Cortex of kidney (tissue), 1 donor: ENCODE data around the gene TBC1D25.

Experiments used
- DNase-seq: peaks from one replicate; lab custom pipeline; 2025; lab: John Stamatoyannopoulos, UW

The TBC1D25 gene, protein sequence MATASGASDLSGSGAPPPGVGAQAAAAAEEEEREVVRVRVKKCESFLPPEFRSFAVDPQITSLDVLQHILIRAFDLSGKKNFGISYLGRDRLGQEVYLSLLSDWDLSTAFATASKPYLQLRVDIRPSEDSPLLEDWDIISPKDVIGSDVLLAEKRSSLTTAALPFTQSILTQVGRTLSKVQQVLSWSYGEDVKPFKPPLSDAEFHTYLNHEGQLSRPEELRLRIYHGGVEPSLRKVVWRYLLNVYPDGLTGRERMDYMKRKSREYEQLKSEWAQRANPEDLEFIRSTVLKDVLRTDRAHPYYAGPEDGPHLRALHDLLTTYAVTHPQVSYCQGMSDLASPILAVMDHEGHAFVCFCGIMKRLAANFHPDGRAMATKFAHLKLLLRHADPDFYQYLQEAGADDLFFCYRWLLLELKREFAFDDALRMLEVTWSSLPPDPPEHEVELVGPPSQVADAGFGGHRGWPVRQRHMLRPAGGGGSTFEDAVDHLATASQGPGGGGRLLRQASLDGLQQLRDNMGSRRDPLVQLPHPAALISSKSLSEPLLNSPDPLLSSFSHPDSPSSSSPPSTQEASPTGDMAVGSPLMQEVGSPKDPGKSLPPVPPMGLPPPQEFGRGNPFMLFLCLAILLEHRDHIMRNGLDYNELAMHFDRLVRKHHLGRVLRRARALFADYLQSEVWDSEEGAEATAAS

DNA sequence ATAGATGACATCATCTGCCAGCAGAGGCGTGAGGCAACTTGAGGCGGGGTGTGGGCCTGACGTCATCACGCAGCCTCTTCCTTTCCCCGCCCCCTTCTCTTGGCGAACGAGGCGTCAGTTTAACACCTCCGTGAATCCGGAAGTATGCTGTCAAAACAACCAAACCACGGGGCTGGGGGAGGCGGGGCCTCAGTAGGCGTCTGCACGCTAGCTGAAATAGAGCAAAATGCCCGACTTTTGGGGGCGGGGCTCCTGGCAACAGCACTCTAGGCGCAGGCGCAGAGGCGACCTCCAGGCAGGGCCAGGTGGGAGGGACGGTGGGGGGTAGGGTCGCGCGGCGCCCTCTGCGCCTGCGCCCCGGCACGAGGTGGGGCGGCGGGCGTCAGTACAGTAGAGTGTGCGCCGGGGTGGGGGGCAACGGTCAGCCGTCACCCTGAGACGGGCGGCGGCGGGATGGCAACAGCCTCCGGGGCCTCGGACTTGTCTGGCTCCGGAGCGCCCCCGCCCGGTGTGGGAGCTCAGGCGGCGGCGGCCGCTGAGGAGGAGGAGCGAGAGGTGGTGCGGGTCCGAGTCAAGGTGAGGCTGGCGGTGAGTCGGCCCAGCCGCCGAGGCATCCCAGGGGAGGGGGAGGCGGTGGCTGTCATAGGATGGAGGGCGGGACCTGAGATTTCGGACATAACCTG, at the start of gene TBC1D25:
Gene TBC1D25, plus strand, starts transcription at position 370 of the 683 bp plus-strand sequence. Its CDS starts 84 bp downstream, at position 454.
- peak; percentile 6 for DNase-seq

DNA sequence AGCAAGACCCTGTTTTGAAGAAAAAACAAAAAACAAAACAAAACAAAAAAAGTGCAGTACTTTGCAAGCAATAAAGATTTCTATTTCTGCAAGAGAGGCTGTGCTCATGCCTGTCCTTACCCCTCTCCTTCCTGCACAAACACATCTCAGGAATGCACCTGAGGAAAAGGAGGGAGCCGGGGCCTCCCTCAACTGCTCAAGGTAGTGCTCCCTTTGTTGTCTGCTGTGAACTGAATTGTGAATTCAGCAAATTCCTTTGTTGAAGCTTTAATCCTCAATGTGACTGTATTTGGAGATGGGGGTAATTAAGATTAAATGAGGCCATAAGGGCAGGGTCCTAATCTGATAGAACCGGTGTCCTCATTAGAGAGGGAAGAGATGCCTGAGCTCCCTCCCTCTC, 49.6 kb upstream of the TBC1D25 start:
- no peak for DNase-seq

DNA sequence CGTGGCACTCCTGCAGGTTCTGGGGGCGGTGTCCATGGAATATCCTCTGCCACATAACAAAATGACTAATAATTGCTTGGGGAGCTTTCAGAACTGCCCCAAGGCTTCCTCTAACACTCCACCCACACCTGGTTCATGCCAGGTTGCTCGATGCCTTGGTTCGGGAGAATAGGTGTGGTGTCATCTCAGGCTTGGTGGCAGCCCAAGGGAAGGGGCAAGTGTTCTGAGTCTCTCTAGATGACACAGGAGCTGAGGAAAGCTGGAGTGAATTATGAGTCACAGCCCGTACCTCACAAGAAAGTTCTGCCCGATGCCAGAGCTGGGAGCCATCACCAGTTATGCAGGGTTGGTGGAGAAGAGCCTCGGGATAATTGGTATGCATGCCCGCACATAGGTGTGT, 48.9 kb upstream of the TBC1D25 start:
- no peak for DNase-seq

DNA sequence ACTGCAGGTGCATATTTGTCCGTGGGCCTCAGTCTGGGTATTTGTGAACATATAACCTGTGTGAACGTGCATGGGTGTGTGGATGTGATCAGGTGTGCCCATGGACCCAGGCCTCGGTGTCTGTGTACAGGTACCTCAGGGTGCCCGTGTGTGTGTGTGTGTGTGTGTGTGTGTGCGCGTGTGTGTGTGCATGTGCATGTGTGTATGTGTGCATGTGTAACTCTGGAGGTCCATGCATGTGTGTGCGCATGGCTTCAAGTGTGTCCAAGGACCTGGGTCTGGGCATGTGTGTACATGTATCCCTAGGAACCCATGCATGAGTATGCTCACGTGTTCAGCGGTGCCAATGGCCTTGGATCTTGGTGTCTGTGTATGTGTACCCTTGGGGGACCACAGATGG, 47.7 kb upstream of the TBC1D25 start:
- DNase-seq: no peak

DNA sequence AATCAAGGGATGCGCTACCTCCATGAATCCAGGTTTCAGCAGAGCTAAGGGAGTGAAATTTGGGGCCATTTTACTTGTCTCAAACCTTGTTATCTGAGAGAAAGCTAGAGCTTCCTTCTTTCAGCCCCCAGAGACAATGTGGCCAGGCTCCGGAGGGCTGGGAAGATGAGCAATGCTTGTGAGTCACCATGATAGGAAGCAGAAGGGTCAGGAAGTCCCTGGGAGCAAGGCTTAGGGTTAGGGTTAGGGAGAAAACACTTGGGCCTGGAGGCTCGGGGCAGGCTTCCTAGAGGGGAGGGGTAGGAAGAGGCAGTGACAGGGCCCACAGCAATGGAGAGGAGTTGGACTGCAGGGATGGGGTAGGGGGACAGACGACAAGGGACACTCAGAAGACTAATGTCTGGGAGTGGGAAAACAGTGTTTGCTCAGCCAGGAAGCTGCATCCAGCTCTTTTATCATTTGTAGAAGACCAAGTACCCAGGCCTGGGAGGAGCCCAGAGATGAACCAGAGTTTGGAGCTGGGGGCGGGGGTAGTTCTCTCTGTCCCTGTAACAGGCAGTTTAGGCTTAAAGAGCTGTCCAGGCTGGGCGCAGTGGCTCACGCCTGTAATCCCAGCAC, 47.1 kb upstream of the TBC1D25 start:
- no peak for DNase-seq

DNA sequence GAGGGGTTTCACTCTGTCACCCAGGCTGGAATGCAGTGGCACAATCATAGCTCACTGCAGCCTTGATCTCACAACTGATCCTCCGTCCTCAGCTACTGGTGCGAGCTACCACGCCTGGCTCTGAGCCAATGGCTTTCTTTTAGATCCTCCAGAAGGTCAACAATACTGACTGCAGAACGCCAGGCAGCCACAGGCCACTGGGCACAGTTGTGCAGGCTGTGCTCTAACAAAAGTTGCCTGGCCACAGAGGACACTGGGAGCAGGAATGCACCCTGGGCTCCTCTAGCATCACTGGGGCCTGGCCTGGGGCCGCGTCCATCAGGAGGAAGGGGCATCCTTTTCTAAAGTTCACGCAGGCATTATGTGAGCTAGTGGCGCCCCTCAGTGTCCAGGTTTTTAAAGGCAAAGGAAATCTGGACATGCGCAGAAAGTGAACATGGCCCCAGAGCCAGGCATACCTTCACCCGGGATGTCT, 45.6 kb upstream of the TBC1D25 start:
- no peak for DNase-seq

DNA sequence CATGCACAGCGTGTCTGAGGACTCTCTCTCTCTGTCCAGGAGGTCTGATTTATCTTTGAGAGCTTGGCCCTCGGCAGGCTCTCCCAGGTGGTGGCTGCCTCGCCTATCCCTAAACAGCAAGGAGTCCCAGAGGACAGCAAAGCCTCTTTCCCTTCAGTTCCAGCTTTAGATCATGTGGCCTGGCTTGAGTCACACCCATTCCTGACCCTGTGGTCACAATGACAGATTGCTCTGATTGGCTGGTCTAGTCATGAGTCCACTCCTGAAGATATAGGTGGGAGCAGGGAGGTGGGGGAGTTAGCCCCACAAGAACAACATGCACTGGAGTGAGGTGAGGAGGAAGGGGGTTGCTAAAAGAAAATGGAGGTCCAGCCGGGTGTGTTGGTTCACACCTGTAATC, 42.9 kb upstream of the TBC1D25 start:
- no peak for DNase-seq

DNA sequence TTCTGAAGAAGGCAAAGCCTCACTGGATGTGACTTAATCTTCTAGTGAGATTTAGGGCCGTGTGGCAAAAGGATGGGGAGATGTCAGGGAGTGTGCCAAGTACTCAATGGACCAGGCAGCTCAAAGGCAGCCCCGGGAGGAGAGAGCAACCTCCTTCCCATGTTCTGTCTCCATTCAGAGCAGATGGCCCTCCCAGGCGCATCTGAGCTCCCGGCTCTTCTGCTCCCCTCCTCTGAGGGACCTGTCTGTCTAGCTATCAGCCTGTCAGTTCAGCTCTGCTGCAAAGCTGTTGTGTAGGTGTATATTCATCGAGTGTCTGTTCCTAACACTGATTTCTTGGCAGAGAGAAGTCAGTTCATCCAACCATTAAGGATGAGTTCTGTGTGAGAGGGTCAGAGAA, 41.6 kb upstream of the TBC1D25 start:
- no peak for DNase-seq

DNA sequence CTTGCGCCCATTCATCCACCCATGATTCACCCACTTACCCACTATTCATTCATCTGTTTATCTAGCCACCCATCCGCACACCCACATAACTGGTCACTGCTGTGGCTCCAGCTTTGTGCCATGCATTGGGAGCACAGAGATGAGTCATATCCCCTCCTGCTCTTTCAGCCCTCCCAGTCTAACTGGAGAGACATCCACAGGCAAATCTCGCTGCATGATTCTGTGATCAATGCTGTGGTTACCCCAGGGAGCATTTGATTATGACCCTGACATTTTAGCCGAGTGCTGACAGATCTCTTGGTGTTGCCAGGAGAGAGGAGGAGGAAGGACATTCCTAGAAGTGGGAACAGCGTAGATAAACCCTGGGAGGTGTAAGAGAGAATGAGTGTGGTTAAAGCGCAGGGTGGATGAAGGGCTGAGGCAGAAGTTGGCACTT, 41.1 kb upstream of the TBC1D25 start:
- no peak for DNase-seq

DNA sequence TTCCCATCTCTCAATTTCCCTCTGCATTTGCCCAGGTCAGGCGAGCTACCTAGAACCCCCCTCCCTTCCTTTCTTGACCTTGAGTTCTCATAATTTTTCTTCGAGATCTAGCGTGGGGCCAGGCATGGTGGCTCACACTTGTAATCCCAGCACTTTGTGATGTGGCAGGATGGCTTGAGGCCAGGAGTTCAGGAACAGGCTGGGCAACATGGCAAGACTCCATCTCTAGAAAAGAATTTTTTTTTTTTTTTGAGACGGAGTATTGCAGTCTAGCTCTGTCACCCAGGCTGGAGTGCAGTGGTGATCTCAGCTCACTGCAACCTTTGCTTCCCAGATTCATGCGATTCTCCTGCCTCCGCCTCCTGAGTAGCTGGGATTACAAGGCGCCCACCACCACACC, 35.3 kb upstream of the TBC1D25 start:
- DNase-seq: no peak

DNA sequence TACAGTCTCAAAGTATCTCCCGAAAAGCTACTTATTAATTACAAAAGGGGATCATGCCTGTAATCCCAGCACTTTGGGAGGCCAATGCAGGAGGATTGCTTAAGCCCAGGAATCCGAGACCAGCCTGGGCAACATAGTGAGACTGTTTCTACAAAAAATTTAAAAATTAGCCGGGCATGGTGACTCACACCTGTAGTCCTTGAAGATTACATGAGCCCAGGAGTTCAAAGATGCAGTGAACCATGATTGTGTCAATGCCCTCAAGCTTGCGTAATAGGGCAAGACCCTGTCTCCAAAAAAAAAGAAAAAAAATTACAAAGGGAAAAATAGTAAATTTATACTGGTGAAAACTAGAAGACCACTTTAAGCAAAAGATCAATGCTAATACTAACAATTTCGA, 34.0 kb upstream of the TBC1D25 start:
- no peak for DNase-seq

DNA sequence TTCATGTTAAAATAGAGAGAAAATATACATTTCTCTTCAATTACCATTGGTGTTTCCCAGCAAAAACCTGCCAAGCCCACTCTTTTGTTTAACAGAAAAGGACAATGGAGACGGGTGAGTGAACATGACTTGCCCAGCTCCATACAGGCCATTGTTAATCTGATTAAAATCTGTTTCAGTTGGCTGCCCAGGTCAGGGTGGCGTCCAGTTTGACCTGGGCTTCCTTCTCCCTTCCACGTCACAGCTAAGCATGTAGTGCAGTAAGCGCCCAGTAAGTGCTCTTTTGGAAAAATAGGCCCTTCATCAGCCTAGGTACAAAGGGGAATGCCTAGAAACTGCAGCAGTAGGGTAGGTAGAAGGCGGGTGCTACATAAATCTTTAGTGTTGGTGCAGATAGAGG, 32.3 kb upstream of the TBC1D25 start:
- no peak for DNase-seq

DNA sequence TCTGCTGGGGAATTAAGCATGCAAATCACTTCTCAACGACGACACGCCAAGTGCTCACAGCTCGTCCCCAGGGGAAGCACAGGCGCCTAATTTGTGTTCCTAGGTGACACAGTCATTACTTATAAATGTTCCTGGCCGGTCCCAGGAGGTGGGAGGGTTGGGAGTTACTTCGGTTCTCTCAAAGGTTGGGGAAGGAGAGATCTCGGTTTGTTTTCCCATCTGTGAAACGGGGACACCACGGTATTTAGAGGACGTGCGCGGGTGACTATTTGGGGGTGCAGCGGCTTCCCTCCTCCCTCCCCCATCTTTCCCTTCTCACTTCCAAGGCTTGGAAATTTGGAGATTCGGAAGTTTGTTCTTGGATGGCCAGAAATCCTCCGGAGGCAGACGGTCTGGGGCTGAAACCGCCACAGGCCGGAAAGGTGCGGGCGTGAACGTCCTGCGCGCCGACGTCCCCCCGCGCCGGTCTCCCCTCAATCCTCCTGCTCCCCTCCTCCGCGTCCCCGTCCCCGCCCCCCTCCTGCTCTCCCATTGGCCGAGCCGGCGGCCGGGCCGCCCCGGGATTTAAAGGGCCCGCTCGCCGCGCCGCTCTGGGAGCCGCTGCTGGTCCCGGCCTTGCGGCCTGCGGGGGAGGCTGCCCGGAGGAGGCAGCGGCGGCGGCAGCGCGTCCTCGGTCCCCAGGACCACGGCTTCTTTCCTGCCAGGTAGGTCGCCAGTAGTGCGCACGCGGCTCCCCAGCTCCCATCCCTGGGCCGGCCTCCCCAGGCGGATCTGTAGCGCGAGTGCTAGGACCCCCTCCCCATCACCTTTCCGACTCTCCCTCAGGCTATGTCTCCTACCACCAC, 30.9 kb upstream of the TBC1D25 start, which contains the start of gene PORCN:
Gene PORCN, plus strand, starts transcription at position 593 of the 845 bp plus-strand sequence. CDS start 829 bp downstream, outside the sequence.
- DNase-seq: no peak

DNA sequence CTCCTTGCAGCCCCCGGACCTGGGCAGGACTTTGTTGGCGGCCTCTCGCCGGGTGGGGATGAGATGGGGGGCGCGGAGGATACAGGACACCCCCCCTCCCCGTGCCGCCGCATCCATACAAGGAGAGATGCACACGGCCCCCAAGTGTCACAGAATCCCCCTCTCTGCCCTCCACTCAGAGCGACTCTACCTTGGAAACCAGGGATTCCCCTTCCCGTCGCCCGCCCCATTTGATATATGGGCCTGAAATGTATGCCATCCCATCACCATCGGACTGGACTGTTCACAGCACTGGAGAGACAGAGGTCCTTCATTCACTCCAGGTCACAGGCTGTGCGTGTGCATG, 30.3 kb upstream of the TBC1D25 start:
- DNase-seq: no peak

DNA sequence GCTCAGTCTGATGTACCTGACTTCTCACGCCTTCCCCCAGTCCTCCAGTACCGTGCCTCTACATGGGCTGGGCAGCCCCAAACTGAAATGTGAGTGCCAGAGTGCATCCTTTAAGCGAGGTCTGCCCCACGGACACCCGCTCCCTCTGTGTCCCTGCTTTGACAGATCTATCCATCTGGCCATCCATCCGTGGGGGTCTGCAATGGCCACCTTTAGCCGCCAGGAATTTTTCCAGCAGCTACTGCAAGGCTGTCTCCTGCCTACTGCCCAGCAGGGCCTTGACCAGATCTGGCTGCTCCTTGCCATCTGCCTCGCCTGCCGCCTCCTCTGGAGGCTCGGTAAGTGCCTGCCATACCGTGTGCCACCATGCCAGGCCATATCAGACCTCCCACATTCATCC, 29.9 kb upstream of the TBC1D25 start:
- no peak for DNase-seq

DNA sequence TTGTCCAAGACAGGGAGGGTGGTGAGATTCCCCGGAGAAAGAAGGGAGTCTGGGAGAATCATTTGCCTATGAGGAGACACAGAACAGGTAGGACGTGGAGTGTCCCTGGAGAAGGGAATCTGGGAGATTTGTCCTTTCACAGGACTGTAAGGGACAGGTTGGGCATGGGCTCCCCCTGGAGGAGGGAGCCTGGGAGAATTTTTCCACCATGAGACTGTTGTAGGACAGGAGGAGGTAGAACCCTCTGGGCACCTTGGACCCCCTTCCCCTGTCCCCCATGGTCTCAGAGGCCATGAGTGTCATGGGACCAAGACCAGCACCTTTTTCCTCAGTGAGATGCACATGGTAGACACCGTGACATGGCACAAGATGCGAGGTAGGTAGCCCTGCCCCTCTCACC, 28.0 kb upstream of the TBC1D25 start:
- DNase-seq: no peak

DNA sequence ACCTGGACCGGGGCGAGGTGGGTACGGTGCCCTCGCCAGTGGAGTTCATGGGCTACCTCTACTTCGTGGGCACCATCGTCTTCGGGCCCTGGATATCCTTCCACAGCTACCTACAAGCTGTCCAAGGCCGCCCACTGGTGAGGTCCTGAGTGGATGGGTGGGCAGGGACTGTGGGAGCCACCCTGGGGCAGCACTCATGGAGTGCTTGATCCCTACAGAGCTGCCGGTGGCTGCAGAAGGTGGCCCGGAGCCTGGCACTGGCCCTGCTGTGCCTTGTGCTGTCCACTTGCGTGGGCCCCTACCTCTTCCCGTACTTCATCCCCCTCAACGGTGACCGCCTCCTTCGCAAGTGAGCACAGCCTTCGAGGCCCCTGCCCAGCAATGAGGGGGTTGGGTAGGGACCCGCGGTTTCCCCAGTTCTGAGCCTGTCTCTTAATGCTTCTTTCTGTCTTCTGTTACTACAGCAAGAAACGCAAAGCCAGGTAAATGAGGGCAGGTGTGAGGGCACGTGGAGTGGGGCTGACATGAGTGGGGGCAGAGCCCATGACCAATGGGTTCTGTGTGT, 27.1 kb upstream of the TBC1D25 start:
- no peak for DNase-seq

DNA sequence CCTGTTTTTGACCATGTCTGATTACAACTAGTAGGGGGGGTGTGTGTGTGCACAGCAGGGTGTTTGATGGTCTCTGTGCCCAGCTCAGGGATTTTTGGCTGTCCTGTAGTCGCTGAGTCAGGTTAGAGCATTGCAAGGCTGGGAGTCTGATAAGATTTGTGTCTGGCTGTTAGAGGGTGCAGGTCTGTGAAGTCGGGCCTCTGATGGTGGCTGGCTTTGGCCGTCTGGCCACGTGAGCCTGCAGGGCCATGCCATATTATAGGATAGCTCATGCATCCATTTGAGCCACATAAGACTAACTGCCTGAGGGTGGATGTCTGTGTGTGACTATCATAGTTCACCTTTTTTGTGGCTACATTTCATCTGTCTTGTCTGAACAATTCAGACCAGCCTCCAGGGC, 25.8 kb upstream of the TBC1D25 start:
- DNase-seq: no peak

DNA sequence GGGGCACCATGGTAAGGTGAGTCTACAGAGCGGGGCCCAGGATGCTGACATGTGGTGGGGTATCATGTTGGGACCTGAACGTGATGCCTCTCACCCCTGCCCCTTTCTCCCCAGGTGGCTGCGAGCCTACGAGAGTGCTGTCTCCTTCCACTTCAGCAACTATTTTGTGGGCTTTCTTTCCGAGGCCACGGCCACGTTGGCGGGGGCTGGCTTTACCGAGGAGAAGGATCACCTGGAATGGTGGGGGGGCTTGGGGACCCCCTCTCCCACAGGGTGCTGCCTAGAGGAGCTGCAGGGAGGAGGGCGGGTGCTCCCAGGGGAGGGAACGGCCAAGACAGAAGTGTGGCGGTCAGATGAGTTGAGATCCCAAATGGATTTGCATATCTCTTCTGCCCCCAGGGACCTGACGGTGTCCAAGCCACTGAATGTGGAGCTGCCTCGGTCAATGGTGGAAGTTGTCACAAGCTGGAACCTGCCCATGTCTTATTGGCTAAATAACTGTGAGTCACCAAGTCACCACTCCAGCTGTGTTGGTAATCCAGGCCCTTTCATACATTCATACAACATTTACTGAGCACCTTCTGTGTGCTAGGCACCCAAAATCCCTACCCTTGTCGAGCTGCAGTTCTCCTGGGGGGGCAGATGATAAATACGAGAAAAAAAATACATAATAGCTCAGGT, 25.2 kb upstream of the TBC1D25 start:
- no peak for DNase-seq

DNA sequence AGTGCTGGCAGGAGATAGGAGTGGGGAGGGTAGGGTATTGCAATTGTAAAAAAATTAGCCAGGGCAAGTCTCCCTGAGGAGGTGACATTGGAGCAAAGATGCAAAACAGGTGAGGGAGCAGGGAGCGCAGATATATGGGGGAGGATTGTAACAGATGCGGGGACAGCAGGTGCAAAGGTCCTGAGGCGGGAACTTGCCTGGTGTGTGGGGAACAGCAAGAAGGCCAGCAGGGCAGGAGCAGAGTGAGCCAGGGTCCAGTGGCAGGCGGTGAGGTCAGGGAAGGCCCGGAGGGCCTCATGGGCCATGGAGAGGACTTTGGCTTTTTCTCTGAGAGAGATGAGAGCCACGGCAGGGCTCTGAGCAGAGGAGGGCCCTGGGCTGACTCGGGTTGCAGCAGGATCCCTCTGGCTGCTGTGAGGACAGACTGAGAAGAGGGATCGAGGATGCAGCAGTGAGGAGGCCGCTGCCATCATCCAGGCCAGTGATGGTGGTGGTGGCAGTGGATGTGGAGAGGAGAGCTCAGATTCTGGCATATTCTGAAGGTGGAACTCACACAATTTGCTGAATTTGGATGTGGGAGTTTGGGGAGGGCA, 24.6 kb upstream of the TBC1D25 start:
- DNase-seq: no peak
